Measurements from ENCODE around the gene CSTPP1.

DNA sequence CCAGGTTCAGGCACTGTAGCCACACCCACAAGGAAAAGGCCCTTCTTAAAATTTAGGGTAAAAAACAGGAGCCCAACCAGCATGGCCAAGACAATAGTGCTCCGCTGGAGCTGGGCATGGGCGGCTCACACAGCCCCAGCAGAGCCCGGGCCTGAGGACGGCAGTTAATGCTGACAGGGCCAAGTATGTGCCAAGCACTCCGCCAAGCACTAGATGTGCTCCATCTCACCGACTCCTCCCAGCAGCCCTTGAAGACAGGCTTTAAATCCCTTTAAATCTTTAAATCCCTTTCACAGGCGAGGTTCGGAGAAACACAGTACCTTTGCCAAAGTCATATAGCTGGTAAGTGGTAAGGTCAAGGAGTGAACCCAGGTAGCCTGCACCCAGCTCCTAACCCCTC is 235.3 kb downstream of the CSTPP1 start:
- TF ChIP-seq, protein P1, sequence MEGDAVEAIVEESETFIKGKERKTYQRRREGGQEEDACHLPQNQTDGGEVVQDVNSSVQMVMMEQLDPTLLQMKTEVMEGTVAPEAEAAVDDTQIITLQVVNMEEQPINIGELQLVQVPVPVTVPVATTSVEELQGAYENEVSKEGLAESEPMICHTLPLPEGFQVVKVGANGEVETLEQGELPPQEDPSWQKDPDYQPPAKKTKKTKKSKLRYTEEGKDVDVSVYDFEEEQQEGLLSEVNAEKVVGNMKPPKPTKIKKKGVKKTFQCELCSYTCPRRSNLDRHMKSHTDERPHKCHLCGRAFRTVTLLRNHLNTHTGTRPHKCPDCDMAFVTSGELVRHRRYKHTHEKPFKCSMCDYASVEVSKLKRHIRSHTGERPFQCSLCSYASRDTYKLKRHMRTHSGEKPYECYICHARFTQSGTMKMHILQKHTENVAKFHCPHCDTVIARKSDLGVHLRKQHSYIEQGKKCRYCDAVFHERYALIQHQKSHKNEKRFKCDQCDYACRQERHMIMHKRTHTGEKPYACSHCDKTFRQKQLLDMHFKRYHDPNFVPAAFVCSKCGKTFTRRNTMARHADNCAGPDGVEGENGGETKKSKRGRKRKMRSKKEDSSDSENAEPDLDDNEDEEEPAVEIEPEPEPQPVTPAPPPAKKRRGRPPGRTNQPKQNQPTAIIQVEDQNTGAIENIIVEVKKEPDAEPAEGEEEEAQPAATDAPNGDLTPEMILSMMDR (IDR thresholded peaks at IDR 0.05; ENCODE audit: insufficient read depth, low read depth, low read length), result no peak
- no peak for TF ChIP-seq EZH2 (IDR thresholded peaks at IDR 0.05; ENCODE audit: insufficient read depth, low read length)
